ENCODE results near the gene C6orf47.
A peak's percentile ranks its signal among the peaks of the same experiment; 100 is the strongest.

The C6orf47 gene

GRCh38 chr6:31687321-31687720, 26.7 kb upstream of the C6orf47 start:
- no peak for DNase-seq

- no peak for DNase-seq
Measured at GRCh38 chr6:31686483-31686882, 25.9 kb upstream of the C6orf47 start.

- DNase-seq = no peak
Measured at GRCh38 chr6:31683591-31683990, 23.0 kb upstream of the C6orf47 start.

GRCh38 chr6:31681135-31681671, 20.6 kb upstream of the C6orf47 start:
- DNase-seq = peak; percentile 17 to 56

GRCh38 chr6:31680226-31681134, 19.9 kb upstream of the C6orf47 start, which contains the start of gene LY6G5C:
LY6G5C (minus strand) TSS chr6:31681067; CDS start chr6:31680373, 694 bp downstream.
- peak; percentile 84 to 87 for DNase-seq

- DNase-seq = no peak
Measured at GRCh38 chr6:31677955-31678354, 17.4 kb upstream of the C6orf47 start.

GRCh38 chr6:31676904-31677303, 16.3 kb upstream of the C6orf47 start:
- DNase-seq = no peak

- DNase-seq = no peak
Measured at GRCh38 chr6:31676322-31676903, 15.8 kb upstream of the C6orf47 start.

GRCh38 chr6:31669676-31670075, 9.1 kb upstream of the C6orf47 start, which contains the start of gene LY6G5B:
LY6G5B (plus strand) TSS chr6:31669976; CDS start chr6:31670951, 975 bp downstream.
- no peak for DNase-seq

GRCh38 chr6:31666337-31666965, 5.9 kb upstream of the C6orf47 start:
- DNase-seq = no peak

GRCh38 chr6:31665501-31666336, 5.1 kb upstream of the C6orf47 start, which contains the start of gene CSNK2B:
CSNK2B (plus strand) TSS chr6:31666080; CDS start chr6:31666832, 752 bp downstream.
- peak; percentile 99 to 100 for DNase-seq

GRCh38 chr6:31664790-31665500, 4.4 kb upstream of the C6orf47 start, which contains the start of gene GPANK1:
GPANK1 (minus strand) TSS chr6:31664997; CDS start chr6:31664478, 519 bp downstream.
- peak; percentile 95 to 98 for DNase-seq

GRCh38 chr6:31663961-31664789, 3.6 kb upstream of the C6orf47 start:
- no peak for DNase-seq

GRCh38 chr6:31663126-31663960, 2.8 kb upstream of the C6orf47 start:
- no peak for DNase-seq

GRCh38 chr6:31662124-31662723, 1.6 kb upstream of the C6orf47 start:
- no peak for DNase-seq

- no peak for DNase-seq
Measured at GRCh38 chr6:31661262-31662123, 915 bp upstream of the C6orf47 start.

- peak; percentile 49 to 53 for DNase-seq
Measured at GRCh38 chr6:31659649-31660380, 763 bp downstream of the C6orf47 start.
